Measurements from ENCODE around the gene HVCN1.

- TF ChIP-seq, protein P1, sequence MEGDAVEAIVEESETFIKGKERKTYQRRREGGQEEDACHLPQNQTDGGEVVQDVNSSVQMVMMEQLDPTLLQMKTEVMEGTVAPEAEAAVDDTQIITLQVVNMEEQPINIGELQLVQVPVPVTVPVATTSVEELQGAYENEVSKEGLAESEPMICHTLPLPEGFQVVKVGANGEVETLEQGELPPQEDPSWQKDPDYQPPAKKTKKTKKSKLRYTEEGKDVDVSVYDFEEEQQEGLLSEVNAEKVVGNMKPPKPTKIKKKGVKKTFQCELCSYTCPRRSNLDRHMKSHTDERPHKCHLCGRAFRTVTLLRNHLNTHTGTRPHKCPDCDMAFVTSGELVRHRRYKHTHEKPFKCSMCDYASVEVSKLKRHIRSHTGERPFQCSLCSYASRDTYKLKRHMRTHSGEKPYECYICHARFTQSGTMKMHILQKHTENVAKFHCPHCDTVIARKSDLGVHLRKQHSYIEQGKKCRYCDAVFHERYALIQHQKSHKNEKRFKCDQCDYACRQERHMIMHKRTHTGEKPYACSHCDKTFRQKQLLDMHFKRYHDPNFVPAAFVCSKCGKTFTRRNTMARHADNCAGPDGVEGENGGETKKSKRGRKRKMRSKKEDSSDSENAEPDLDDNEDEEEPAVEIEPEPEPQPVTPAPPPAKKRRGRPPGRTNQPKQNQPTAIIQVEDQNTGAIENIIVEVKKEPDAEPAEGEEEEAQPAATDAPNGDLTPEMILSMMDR (IDR thresholded peaks at IDR 0.05 in 8 of 11, conservative IDR thresholded peaks at IDR 0.05 in 3 of 11), result no peak
- TF ChIP-seq POLR2A (IDR thresholded peaks at IDR 0.05), result no peak
These were observed 5.0 kb downstream of the HVCN1 start for GRCh38 chr12:110683888-110684287.
